Activated T-cell treated with anti-CD3 and anti-CD28 coated beads for 48 hours (primary cell): ENCODE data around the gene PNPLA6.

Source experiments
- DNase-seq: peaks from one replicate; pipeline ENCODE4 v3.0.0-alpha.2; 2020; ENCODE audit warnings: low read depth

PNPLA6 gene

GRCh38 chr19:7535047-7535997 lies at the start of gene PNPLA6:
Gene PNPLA6 (plus strand): TSS chr19:7535717. CDS start chr19:7535789, 72 bp downstream.
- DNase-seq, result peak; percentile 93

GRCh38 chr19:7486923-7487322 lies 48.6 kb upstream of the PNPLA6 start:
- DNase-seq, result no peak

- peak; percentile 92 for DNase-seq
Measured at GRCh38 chr19:7488736-7489353, 46.7 kb upstream of the PNPLA6 start, which contains the start of gene PEX11G. Gene PEX11G (minus strand): TSS chr19:7489035. CDS start chr19:7489010, 25 bp downstream.

GRCh38 chr19:7489609-7490044 lies 45.9 kb upstream of the PNPLA6 start:
- no peak for DNase-seq

- DNase-seq, result peak; percentile 51
Measured at GRCh38 chr19:7492142-7492541, 43.4 kb upstream of the PNPLA6 start.

GRCh38 chr19:7492558-7492957 lies 43.0 kb upstream of the PNPLA6 start:
- no peak for DNase-seq

GRCh38 chr19:7494416-7495098 lies 41.0 kb upstream of the PNPLA6 start:
- DNase-seq, result no peak

- no peak for DNase-seq
Measured at GRCh38 chr19:7497292-7497691, 38.2 kb upstream of the PNPLA6 start.

GRCh38 chr19:7500811-7501450 lies 34.6 kb upstream of the PNPLA6 start:
- DNase-seq, result peak; percentile 66

- DNase-seq, result no peak
Measured at GRCh38 chr19:7502552-7502951, 33.0 kb upstream of the PNPLA6 start.

GRCh38 chr19:7504684-7505083 lies 30.8 kb upstream of the PNPLA6 start:
- no peak for DNase-seq

- DNase-seq, result no peak
Measured at GRCh38 chr19:7505288-7505681, 30.2 kb upstream of the PNPLA6 start.

GRCh38 chr19:7505682-7506384 lies 29.7 kb upstream of the PNPLA6 start:
- peak; percentile 30 for DNase-seq

- peak; percentile 64 for DNase-seq
Measured at GRCh38 chr19:7506385-7507328, 28.9 kb upstream of the PNPLA6 start.

GRCh38 chr19:7507884-7508283 lies 27.6 kb upstream of the PNPLA6 start:
- peak; percentile 38 for DNase-seq

GRCh38 chr19:7509625-7510024 lies 25.9 kb upstream of the PNPLA6 start:
- DNase-seq, result no peak

- no peak for DNase-seq
Measured at GRCh38 chr19:7512400-7512851, 23.1 kb upstream of the PNPLA6 start.

GRCh38 chr19:7513809-7514642 lies 21.5 kb upstream of the PNPLA6 start:
- DNase-seq, result no peak

GRCh38 chr19:7515110-7515644 lies 20.3 kb upstream of the PNPLA6 start:
- DNase-seq, result no peak
